GM18907 (cell line): ENCODE results near the gene SP100.

Experiments used
- ATAC-seq: cut with Tn5 transposase; IDR thresholded peaks from one replicate; pipeline ENCODE4 v1.9.1; 2021; ENCODE audit warnings: mild to moderate bottlenecking, moderate library complexity; ENCODE audit not compliant: unreplicated experiment

The SP100 gene

DNA sequence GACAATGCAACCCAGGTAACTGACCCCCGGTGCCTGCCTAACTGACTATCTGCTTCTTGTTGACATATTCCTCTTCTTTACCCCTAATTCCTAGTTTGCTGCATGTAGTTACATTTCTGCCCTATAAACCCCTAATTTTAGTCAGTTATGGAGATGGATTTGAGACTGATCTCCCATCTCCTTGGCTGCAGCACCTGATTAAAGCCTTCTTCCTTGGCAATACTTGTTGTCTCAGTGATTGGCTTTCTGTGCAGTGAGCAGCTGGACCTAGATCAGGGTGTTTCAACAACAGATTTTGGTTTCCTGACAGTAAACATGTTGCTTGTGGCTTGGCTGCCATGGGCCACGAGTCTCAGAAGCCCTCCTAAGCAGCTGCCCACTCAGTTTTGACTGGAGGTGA, 105.4 kb downstream of the SP100 start:
- no peak for ATAC-seq

GRCh38 chr2:230525682-230526081, 109.7 kb downstream of the SP100 start:
- ATAC-seq: no peak

DNA sequence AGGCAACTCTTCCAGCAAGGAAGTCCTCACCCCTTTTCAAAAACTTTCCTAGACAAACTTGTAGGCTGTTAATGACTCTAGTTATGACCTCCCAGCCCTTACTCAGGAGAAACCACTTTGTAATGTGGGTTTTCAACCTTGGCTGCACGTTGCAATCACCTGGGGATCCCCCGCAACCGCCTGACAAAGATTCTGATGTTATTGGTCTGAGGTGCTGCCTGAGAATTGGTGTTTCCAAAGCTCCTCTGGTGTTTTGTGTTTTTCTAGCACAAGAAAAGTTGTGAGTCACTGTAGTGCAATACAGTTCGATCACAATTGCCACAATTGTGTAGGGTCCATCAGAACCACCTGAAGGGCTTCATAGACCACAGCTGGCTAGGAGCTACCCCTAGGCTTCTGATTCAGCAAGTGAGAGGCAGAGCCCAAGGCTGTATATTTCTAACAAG, 121.6 kb downstream of the SP100 start:
- ATAC-seq: peak; percentile 80

DNA sequence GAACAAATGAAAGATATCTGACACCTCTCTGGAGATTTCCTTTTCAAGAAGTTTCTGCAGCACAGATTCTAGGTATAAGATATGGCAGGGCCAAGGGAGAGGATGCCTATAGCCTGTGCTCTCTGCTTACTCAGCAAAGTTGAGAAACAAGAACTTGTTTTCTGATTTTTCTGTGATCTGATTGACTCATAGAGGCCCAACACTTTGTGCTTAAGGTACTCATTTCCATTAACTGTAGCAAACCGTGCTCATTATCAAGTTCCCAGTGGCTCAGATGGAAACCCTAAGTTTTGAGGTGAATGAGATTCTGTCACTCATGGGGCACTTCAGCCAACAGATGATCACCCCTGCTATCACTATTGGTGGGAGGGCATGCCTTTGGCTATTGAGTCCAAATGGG, 124.3 kb downstream of the SP100 start:
- ATAC-seq: no peak

GRCh38 chr2:230541934-230542380, 126.0 kb downstream of the SP100 start:
- ATAC-seq: peak; percentile 68

GRCh38 chr2:230542751-230543150, 126.8 kb downstream of the SP100 start:
- no peak for ATAC-seq

GRCh38 chr2:230552181-230552580, 136.2 kb downstream of the SP100 start:
- ATAC-seq: no peak

DNA sequence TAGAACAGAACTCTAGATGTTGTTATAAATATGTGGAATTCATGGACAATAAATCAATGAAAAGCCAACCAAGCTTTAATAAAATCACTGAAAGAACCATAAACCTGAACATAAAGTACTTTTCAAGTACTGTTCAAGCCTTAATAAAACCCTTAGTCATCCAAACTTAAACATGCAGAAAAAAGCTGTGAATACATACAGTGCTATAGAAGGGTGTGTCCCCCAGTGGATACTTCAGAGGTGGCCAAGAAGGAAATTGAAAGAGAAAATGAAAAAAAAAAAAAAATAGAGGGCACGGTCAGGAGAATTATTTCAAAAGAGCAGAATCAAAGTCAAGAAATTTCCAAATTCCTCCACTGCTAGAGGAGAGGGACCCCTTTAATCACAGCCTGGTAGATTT, 141.1 kb downstream of the SP100 start:
- ATAC-seq: no peak

- ATAC-seq: no peak
Observed at GRCh38 chr2:230564805-230565779, 149.1 kb downstream of the SP100 start.

- no peak for ATAC-seq
Observed at GRCh38 chr2:230569298-230569697, 153.3 kb downstream of the SP100 start.

- ATAC-seq: no peak
Observed at GRCh38 chr2:230570987-230571386, 155.0 kb downstream of the SP100 start.

DNA sequence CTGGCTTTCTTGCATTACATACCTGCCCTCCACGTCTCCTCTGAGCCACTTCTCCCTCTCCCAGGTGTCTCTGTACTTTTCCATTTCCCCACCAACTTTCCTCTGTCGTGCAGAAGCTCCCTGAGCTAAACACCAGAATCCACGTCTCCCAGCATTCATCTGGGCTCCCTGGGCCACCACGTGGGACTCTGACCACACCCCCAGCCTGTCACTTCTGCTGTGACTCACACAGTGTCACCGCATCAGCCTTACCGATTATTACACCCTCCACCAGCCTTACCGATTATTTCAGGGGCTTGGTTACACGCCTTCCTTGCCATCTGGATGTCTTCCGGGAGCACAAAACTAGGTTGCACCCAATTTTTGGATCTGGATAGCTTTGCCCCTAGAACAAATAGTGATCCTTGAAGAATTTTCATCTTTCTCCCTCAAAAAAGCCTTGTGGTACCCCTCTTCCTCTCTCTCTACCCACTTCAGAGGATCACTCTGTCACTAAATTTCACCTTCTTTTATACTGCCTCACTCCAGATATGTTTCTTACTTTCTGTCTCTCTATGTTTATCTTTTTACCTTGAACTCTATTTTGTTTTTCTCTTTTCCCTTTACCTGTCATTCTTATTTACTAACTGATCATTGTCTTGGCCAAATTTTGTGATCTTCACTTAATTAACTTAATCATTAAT, 159.8 kb downstream of the SP100 start:
- ATAC-seq: no peak

DNA sequence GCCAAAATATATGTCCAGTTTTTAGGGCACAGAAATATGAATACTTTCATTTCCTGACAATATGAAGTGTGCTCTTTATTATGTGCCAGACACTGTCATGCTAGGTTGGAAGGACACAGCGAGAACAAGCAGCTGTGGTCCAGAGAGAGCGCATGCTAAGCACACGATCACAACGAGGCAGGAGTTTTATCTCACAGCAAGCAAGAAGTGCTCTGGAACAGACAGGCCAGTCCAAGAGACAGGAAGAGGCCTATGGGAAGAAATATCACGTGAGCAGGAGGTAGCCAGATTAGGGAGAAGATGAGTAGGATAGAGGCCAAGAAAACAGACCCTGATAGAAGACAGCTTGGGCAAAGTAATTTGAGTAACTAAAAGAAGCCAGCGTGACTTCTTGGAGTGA, 161.1 kb downstream of the SP100 start:
- no peak for ATAC-seq

DNA sequence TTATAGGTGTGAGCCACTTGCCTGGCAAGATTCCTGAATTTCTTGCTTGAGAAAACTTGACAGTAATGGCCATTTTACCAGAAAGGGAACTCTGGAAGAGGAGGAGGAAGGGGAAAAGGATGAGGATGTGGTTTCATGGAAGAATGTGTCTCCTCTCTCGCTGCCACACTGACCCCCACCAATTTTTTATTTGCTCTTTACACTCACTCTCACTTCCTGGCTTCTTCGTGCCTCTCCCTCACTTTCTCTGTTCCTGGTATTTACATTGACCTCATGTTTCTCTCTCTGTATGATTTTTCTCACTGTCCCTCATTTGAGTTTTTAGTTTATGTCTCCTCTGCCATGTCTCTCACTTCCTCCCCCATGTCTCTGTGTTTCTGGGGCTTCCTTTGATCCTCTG, 162.1 kb downstream of the SP100 start:
- no peak for ATAC-seq

DNA sequence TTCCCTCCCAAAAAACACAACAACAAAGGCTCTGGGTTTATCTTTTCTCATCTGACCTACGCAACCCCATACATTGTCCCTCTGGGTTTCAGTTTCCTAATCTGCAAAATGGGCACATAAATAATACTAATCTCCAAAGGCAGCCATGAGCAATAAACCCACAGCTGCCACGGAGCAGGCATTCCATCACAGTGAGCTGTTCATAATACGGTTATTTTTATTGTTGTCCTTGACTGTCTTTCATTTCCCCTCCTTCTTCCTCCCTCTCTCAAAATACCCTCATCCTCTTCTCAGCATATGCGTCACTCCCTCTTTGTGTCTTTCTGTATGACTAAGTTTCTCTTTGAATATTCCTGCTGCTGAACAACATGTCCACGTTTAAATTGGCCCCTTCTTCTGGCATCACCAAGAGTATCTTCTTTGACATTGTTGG, 166.9 kb downstream of the SP100 start:
- ATAC-seq: peak; percentile 72

DNA sequence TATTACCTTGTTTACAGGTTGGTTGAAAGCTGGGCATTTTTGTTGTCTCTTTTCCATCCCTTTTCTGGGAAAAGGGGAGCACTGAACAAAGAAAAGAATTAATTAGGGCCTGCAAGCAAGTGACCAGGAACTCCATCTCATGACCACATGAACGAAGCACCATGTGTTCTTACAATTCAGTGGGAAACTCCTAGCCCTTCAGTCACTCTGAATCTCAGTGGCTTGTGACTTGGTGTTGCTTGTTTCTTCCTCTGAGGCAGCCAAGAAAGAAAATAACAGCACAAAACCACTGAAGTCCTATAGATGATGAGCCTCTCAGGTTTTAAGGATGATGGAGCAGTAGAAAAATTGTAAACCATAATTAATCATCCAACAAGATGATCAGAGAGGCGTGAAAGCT, 167.6 kb downstream of the SP100 start:
- ATAC-seq: no peak

- no peak for ATAC-seq
Observed at GRCh38 chr2:230586328-230586982, 170.5 kb downstream of the SP100 start.

DNA sequence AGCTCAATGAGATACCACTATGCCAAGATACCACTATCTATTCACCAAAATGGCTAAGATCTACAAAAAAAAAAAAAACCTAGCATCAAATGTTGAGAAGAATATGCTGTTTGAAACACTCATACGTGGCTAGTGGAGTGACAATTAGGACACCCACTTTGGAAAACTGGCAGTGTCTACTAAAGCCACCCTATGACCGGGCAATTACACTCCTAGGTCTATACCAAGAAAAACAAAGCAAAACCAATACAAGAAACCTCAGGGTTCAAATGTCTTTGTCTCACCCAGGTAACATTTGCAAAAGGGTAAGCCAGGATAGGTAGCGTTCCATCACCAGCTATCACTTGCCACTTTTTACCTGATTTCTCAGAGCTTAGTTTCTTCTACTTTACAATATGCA, 173.0 kb downstream of the SP100 start:
- peak; percentile 2 for ATAC-seq

- ATAC-seq: peak; percentile 97
Observed at GRCh38 chr2:230589497-230590015, 173.6 kb downstream of the SP100 start.

DNA sequence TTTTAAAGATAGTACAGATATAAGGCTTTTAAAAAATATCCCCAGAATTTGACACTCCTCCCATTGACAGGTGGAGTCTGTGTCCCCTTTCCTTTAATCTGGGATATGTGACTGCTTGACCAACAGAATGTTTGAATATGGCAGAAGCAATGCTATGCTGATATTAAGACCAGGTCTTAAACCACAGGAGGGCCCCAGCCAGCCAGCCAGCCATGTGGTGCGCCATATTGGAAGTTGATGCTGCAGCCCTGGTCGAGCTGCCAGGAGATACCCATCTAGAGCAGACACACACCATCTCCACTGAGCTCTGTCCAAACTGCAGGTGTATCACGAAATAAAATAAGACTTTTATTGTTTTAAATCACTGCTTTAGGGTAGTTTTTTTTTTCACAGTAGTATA, 174.3 kb downstream of the SP100 start:
- no peak for ATAC-seq

GRCh38 chr2:230591850-230592249, 175.8 kb downstream of the SP100 start:
- ATAC-seq: no peak
